Measurements from ENCODE around the gene GCG.

GCG gene

GRCh38 chr2:162115076-162115475 is 37.0 kb downstream of the GCG start:
- no peak for DNase-seq (ENCODE audit: low read depth)
- no peak overlapping the region for H3K4me3 ChIP-seq (ENCODE audit: low read length)
- no peak for TF ChIP-seq CTCF (conservative IDR thresholded peaks at IDR 0.05; ENCODE audit: low read length)

GRCh38 chr2:162114271-162114670 is 37.8 kb downstream of the GCG start:
- H3K4me3 ChIP-seq (ENCODE audit: low read length) = no peak overlapping the region
- DNase-seq (ENCODE audit: low read depth) = no peak
- TF ChIP-seq CTCF (conservative IDR thresholded peaks at IDR 0.05; ENCODE audit: low read length) = no peak

- DNase-seq (ENCODE audit: low read depth) = peak; percentile 77
- H3K4me3 ChIP-seq (ENCODE audit: low read length) = no peak overlapping the region
- TF ChIP-seq CTCF (conservative IDR thresholded peaks at IDR 0.05; ENCODE audit: low read length) = no peak
Observed at GRCh38 chr2:162113776-162114168, 38.3 kb downstream of the GCG start.

GRCh38 chr2:162113088-162113775 is 38.8 kb downstream of the GCG start:
- H3K4me3 ChIP-seq (ENCODE audit: low read length) = no peak overlapping the region
- DNase-seq (ENCODE audit: low read depth) = no peak
- TF ChIP-seq CTCF (conservative IDR thresholded peaks at IDR 0.05; ENCODE audit: low read length) = no peak

GRCh38 chr2:162111958-162112850 is 39.8 kb downstream of the GCG start:
- DNase-seq (ENCODE audit: low read depth) = no peak
- H3K4me3 ChIP-seq (ENCODE audit: low read length) = no peak overlapping the region
- no peak for TF ChIP-seq CTCF (conservative IDR thresholded peaks at IDR 0.05; ENCODE audit: low read length)

- no peak for TF ChIP-seq CTCF (conservative IDR thresholded peaks at IDR 0.05; ENCODE audit: low read length)
- H3K4me3 ChIP-seq (ENCODE audit: low read length) = no peak overlapping the region
- DNase-seq (ENCODE audit: low read depth) = no peak
Observed at GRCh38 chr2:162107361-162107901, 44.6 kb downstream of the GCG start.

Measured in AG10803 (cell line).